ENCODE results near the gene KNSTRN.

- TF ChIP-seq POLR2A (IDR thresholded peaks at IDR 0.05) (no peak), CTCF (IDR thresholded peaks at IDR 0.05) (no peak), POLR2AphosphoS5 (IDR thresholded peaks at IDR 0.05) (no peak), EP300 (IDR thresholded peaks at IDR 0.05) (no peak)
These were observed 42.9 kb upstream of the KNSTRN start for GRCh38 chr15:40339621-40339945.
